GM11168 (cell line): ENCODE measurements around the gene TATDN2.
"Not testable (repeated sequence)": the region's sequence is repeated elsewhere in the genome, so short reads cannot be mapped to it uniquely, and the experiment has no call there.

Experiments used
- in situ Hi-C: fragments of 300-500 bp; cut with MboI; formaldehyde crosslinking; loops from one replicate; pipeline ENCODE4 v1.12.0; 2022; ENCODE audit warnings: low sequenced_read_pairs; ENCODE audit not compliant: unreplicated experiment

Gene TATDN2

GRCh38 chr3:10287936-10288574 is 39.8 kb downstream of the TATDN2 start:
- in situ Hi-C loops = no loop called here

GRCh38 chr3:10288575-10288960 is 40.3 kb downstream of the TATDN2 start:
- in situ Hi-C loops = no loop called here

DNA sequence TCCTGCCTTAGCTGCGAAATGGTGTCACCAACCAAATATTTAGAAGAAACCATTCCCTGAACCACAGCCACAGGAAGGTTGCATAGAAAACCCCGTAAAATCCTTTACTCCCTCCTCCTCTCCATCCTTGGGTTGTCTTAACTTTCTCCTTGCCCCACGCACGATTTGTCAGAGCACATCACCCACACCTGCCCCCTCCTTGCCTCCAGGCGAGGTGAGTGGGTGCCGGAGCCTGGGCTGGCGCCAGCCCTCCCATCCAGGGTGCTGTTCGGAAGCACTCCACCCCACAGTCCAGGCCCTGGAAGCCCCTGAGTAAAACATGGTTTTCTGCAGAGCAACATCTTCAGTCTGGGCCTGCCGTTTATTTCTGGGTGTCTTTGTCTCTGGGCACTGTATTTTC is 40.8 kb downstream of the TATDN2 start:
- in situ Hi-C loops = no loop called here

DNA sequence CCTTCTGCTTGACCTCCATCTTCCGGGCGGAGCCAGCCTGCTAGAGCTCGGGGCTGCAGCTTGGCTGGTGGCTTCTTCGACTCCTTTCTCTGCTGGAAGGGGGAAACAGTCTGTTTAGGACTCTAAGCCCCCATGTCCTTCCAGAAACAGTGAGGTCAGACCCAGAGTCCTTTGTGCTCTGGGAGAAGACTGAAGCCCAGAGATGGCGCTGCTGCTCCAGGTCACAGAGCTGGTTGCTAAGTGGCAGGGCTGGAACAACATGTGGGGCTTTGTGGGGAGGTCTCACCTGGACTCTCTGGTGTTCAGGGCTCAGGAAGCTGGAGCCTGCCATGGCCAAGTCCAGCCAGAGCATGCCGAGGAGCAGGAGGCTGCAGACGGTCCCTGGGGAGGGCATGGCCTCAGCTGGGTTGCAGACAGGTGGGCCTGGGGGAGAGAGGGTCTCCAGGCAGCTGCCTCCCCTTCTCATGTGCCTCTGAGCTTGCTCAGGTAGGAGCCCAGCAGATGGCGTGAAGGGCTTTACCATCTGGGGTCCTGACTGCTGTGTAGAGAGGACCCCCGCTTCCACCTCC is 41.6 kb downstream of the TATDN2 start:
- in situ Hi-C loops = no loop called here

DNA sequence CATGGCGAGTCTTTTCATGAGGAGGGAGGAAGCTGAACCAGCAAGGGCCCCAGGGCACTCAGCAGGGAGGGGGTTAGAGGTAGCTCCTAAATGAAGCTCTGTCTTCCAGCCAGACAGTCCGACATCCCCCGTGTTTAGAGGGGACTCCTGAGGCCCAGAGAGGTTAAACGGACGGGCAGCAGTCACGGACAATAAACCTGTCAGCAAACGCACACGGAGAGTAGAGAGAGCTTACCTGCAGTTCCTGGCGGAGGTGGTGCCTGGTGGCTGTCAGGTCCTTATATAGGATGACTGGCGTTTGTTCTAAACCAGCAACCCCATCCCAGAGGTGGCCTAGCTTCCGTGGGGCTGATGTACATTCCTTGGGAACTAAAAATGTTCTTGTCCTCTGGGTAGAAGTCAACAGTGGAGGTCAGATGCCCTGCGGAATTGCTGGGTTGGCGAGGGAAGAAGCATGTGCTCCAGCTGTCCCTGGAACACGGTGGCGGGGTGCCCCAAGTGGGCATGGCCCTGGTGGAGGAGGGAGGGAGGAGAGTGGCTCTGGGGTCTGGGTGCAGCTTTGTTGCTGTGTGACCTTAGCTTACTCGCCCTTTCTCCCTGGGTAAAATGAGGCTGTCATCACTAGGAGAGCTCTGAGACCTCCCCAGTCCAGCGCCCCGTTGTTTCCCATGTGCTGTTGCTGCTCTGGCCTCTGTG is 42.4 kb downstream of the TATDN2 start:
- in situ Hi-C loops = no loop called here

DNA sequence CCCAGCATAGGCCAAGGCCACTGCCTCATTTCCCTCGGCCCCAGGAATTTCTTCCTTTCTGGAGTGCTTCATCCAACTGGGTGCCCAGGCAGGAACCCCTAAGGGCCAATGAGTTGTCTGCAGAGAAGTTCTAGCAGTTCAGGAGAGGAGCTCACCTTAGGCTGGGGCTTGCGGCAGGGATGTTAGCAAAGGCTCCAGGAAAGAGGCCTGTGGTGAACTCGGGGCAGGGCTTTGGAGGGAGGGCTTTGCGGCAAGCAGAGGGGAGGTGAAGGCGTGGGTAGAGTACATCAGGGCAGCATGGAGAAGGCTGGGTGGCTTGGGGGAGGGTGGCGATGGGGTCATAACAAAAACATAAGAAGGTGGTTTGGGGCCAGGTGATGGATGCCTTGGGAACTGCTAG is 43.4 kb downstream of the TATDN2 start:
- in situ Hi-C loops = no loop called here

DNA sequence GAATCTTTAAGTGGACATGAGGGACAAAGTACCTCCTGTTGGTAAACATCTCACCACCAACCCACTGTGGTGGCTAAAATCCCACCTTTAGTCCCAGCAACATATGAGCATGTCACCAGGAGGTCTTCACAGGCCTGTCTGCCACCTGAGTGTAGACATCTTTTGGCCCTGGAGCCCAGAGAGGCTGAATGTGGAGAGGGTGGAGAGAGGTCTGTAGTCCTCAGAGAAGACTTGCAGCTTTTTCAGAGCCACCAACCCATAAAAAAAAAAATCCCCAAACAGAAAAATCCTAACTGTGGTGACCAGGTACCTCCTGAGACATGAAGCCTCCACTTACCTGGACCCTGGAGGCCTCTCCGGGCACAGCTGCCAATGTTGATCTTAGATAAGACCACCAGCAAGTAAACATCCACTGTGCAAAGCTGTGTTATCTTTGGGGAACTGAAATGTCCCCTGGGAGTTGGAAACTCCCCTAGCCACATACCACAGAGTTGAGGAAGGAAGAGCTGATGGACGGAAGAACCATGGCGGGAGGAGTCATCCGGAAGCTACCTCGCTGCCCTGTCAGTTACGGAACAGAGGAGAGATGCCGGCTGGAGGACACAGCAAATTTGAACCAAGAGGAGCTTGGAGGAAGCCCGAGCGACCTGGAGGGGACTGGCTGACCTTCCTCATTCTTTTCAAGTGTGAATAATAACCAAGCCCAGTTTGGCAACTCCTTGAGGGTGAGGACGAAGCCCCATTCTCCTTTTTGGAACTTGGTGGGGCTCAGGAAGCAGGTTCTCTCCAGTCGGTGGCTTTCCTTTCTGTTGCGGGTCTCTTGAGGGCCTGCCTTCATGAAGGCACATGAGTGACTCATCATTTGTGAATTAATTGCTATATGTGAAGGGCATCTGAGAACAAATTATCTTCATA is 44.5 kb downstream of the TATDN2 start, which contains the start of gene GHRL:
TSS of gene GHRL (minus strand) at position 443 of the 915 bp plus-strand sequence. CDS start 2,767 bp downstream, outside the sequence.
- in situ Hi-C loops = no loop called here

DNA sequence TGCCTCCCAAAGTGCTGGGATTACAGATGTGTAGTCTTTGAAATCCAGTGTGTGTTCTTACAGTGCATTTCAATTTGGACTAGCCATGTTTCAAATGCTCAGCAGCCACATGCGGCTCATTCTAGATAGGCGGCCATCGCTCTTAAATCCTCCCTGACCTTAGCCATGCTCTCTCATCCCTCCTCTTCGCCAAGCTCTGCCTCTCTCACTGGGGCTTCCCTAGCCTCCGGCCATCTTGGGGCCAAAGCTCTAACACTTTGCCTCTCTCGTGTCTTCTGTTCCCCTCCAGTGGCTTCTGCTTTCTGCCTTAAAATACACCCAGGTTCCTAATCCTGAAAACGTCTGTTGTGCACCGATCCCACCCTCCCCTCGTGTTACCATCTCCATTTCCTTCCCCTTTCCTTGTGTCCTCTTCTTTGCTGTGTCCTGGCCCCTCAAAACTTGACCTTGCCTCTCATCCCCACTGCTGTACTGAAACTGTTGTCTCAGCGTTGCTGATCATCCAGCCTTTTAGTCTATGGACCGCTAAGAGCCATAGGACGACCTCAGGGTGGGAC is 45.8 kb downstream of the TATDN2 start:
- in situ Hi-C loops = no loop called here

GRCh38 chr3:10298064-10298463 is 49.8 kb downstream of the TATDN2 start:
- in situ Hi-C loops = not testable (repeated sequence)

- in situ Hi-C loops = no loop called here
These were observed 50.9 kb downstream of the TATDN2 start for GRCh38 chr3:10299175-10299574.

DNA sequence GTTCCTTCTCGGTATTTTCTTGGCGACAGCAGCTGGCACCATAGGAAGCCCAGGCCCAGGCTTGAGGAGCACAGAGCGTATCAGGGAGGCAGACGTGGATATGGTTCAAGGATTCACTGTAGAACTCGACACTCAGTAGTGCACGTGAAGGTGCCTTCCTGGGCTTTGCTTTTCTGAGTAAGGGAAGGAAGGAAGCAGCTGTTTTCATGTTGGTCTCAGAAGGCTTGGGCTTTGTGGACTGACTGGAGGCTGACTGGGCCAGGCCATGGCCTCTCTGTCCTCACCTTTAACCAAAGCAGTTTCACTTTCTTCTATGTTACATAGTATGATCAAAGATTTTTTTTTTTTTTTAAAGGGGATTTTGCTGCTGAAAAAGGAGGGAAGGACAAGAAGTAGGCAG is 51.4 kb downstream of the TATDN2 start:
- in situ Hi-C loops = no loop called here

GRCh38 chr3:10300087-10300486 is 51.8 kb downstream of the TATDN2 start:
- in situ Hi-C loops = no loop called here

GRCh38 chr3:10303105-10303504 is 54.8 kb downstream of the TATDN2 start:
- in situ Hi-C loops = no loop called here

DNA sequence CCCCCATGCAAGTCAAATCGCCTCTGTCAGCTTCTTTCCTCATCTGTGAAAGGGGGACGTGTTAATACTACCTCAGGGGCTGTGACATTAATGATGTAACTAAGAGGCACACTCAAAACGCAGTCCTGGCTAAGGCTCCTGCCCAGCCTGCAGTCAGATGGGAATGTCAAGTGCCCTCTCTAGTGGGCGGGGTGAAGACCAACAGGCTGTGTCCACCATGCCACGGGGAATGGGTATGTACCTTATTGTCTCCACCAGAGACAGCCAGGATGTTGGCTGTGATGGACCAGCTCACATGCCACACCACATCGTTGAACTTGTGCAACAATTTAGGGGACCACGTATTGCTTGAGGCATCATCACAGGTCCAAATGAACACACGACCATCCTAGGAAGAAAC is 55.5 kb downstream of the TATDN2 start:
- in situ Hi-C loops = no loop called here

- in situ Hi-C loops = no loop called here
These were observed 56.6 kb downstream of the TATDN2 start for GRCh38 chr3:10304905-10305304.

DNA sequence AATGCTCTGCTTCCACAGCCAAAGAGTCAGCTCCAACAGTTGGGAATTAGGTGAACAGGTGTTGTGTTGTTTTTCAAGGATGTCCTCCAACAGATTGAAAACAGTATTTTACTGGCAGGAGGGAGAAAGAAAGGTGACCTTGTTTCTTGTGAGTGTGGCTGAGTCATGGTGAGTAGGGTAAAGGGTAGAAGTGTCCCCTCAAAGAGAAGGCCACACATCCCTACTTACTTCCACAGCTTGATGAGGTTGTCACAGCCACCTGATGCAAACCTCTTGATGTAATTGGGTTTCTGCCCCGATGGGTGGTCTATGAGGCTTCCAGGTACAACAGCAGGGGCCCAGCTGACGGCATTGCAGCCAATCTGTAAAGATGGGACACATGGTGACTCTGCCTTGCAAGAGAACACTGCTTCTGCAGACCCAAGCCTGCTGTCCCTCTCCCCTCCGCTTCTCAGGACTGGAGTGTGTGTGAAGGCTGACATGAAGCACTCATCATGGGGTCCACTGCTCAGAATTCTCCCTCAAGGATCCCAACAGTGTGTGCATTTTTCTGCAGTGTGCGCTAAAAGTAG is 57.2 kb downstream of the TATDN2 start:
- in situ Hi-C loops = no loop called here

DNA sequence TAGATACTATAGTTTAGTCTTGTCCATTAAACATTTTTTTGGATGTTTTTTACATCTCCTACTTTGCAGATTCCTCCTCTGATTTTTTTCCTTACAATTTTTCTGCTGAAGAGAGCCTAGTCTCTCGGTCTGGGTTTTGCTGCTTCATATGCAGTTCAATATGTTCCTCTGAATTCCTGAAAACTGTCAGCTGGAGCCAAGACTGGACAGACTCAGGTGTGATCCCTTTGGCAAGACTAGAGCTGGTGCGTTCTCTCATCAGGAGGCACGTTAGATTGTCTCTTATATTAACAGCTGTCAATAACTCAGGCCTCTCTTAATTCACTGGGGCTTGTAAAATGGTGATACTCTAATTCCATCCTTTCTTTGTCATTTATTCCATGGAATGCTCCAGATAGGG is 57.9 kb downstream of the TATDN2 start:
- in situ Hi-C loops = no loop called here

DNA sequence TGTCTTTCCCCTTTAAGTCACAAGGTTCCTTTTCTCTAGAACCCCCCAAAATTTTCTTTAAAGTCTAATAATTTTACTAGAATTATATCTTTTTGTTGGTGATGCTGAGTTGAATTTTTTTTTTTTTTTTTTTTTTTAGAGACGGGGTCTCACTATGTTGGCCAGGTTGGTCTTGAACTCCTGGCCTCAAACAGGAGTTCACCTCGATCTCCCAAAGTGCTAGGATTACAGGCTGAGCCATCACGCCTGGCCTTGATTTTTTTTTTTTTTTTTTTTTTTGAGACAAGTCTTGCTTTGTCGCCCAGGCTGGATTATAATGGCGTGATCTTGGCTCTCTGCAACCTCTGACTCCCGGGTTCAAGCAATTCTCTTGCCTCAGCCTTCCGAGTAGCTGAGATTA is 60.4 kb downstream of the TATDN2 start:
- in situ Hi-C loops = no loop called here

- in situ Hi-C loops = no loop called here
These were observed 61.5 kb downstream of the TATDN2 start for GRCh38 chr3:10309736-10310135.

GRCh38 chr3:10310578-10310977 is 62.3 kb downstream of the TATDN2 start:
- in situ Hi-C loops = no loop called here
